Endothelial cell of umbilical vein (primary cell): Measurements from ENCODE around the gene ALDH1L1. TPM values are rescaled to one million over a fixed set of nuclear protein-coding genes. Genes with fewer than 3 reads are reported as not detected.

Source experiments
- BruUV-seq: library from RNA; stranded (reverse); fragments of 400-500 nt; replicated peaks from 2 replicates; lab custom pipeline; 2021; lab: Mats Ljungman, UMichigan
- CTCF ChIA-PET: fragments of 300-600, 350-600 bp; sonication (Branson Sonifier 250); formaldehyde crosslinking; loops from one replicate; lab custom pipeline; 2021; ENCODE audit warnings: antibody characterized with exemption, inconsistent platforms; lab: Charles Lee
- POLR2A ChIA-PET: fragments of 300-600, 350-600 bp; sonication (Branson Sonifier 250); formaldehyde crosslinking; loops from one replicate; lab custom pipeline; 2021; ENCODE audit warnings: antibody characterized with exemption, inconsistent platforms; lab: Charles Lee
- DNase-seq: peaks from one replicate; pipeline ENCODE4 v3.0.0-alpha.2; 2011; ENCODE audit warnings: low read depth, low spot score
- FAIRE-seq: peaks from 2 replicates; lab custom pipeline; 2011; peaks lifted over from hg19 to GRCh38; lab: Jason Lieb, UNC
- H2AFZ ChIP-seq: 2 replicates; pipeline ENCODE4 v1.6.0; 2012; ENCODE audit warnings: low read depth, low read length, control low read depth, inconsistent platforms
- H3K27ac ChIP-seq: 2 replicates; pipeline ENCODE4 v1.5.1; 2011; ENCODE audit warnings: low read depth, mild to moderate bottlenecking, control low read depth, low read length, moderate library complexity; ENCODE audit not compliant: insufficient read depth
- H3K27me3 ChIP-seq, 2 experiments: 2 replicates each; pipeline versions ENCODE4 v1.6.0 to v1.6.1; 2011; ENCODE audit warnings: low read length in 2 of 2, mixed read lengths in 1 of 2; ENCODE audit not compliant: control insufficient read depth in 2 of 2, insufficient read depth in 2 of 2
- H3K36me3 ChIP-seq, 2 experiments: 2 replicates in 1 of 2; 3 replicates in 1 of 2; pipeline ENCODE4 v1.5.1; 2011; ENCODE audit warnings: low read length in 2 of 2, mild to moderate bottlenecking in 1 of 2, moderate library complexity in 1 of 2; ENCODE audit not compliant: control insufficient read depth in 2 of 2, insufficient read depth in 2 of 2; ENCODE audit errors: extremely low read depth in 1 of 2
- H3K4me1 ChIP-seq: 3 replicates; pipeline ENCODE4 v1.5.1; 2011; ENCODE audit warnings: mild to moderate bottlenecking, low read length; ENCODE audit not compliant: control insufficient read depth, insufficient read depth; ENCODE audit errors: extremely low read depth
- H3K4me2 ChIP-seq: 2 replicates; pipeline ENCODE4 v1.6.1; 2011; ENCODE audit warnings: low read length, control low read depth, mixed read lengths; ENCODE audit not compliant: insufficient read depth
- H3K4me3 ChIP-seq, 3 experiments: fragments of 200-600 bp in 1 of 3; sonication (generic), shearing (Covaris generic) in 1 of 3; replicated peaks in 1 of 3; 2 replicates each; pipeline ENCODE4 v1.5.1; 2011 to 2016; ENCODE audit warnings: control low read depth in 3 of 3, low read length in 3 of 3, mild to moderate bottlenecking in 2 of 3, inconsistent platforms in 1 of 3, low read depth in 1 of 3, moderate library complexity in 1 of 3; ENCODE audit not compliant: insufficient read depth in 1 of 3
- H3K79me2 ChIP-seq: 2 replicates; pipeline ENCODE4 v1.6.0; 2012; ENCODE audit warnings: low read length, inconsistent platforms; ENCODE audit not compliant: control insufficient read depth, insufficient read depth
- H3K9ac ChIP-seq: replicated peaks from 2 replicates; pipeline ENCODE3; 2011; ENCODE audit warnings: low read length, control low read depth; ENCODE audit not compliant: insufficient read depth; ENCODE audit errors: extremely low read depth
- H3K9me1 ChIP-seq: replicated peaks from 3 replicates; pipeline ENCODE4 v1.6.0; 2011; ENCODE audit warnings: mild to moderate bottlenecking, low read length; ENCODE audit not compliant: control insufficient read depth, insufficient read depth; ENCODE audit errors: extremely low read depth
- H3K9me3 ChIP-seq: replicated peaks from 2 replicates; pipeline ENCODE4 v1.5.1; 2012; ENCODE audit warnings: low read length, inconsistent platforms; ENCODE audit not compliant: control insufficient read depth, insufficient read depth
- H4K20me1 ChIP-seq: replicated peaks from 2 replicates; pipeline ENCODE3; 2011; ENCODE audit warnings: mild to moderate bottlenecking, low read length; ENCODE audit not compliant: control insufficient read depth, insufficient read depth; ENCODE audit errors: extremely low read depth
- CTCF ChIP-seq, 2 donors: IDR thresholded peaks; 1 replicate in 1 of 2; 2 replicates in 1 of 2; pipeline ENCODE4 v1.5.1; 2011; ENCODE audit warnings: low read length in 2 of 2, mild to moderate bottlenecking in 2 of 2, moderate library complexity in 2 of 2, control low read depth in 1 of 2, inconsistent platforms in 1 of 2, low read depth in 1 of 2; ENCODE audit not compliant: insufficient read depth in 1 of 2; ENCODE audit errors: extremely low read depth in 1 of 2
- EZH2 ChIP-seq: IDR thresholded peaks from 2 replicates; pipeline ENCODE4 v1.6.1; 2012; ENCODE audit warnings: borderline replicate concordance, low read depth, mild to moderate bottlenecking, moderate library complexity, low read length, inconsistent platforms; ENCODE audit not compliant: severe bottlenecking
- FOS ChIP-seq: IDR thresholded peaks from 2 replicates; pipeline ENCODE4 v1.6.1; 2011; ENCODE audit warnings: mild to moderate bottlenecking, low read length, moderate library complexity, borderline replicate concordance; ENCODE audit not compliant: insufficient read depth
- GATA2 ChIP-seq: IDR thresholded peaks from 2 replicates; pipeline ENCODE4 v1.7.0; 2011; ENCODE audit warnings: low read depth, mild to moderate bottlenecking, moderate library complexity, mixed read lengths, low read length; ENCODE audit not compliant: insufficient read length, insufficient read depth
- JUN ChIP-seq: IDR thresholded peaks from 2 replicates; pipeline ENCODE4 v1.6.1; 2011; ENCODE audit warnings: borderline replicate concordance, low read depth; ENCODE audit not compliant: insufficient read length, insufficient read depth
- MYC ChIP-seq: IDR thresholded peaks from one replicate; pipeline ENCODE4 v1.6.1; 2011; ENCODE audit warnings: mild to moderate bottlenecking, low read depth, low read length
- POLR2A ChIP-seq: IDR thresholded peaks from 2 replicates; pipeline ENCODE4 v1.6.1; 2012; ENCODE audit warnings: low read depth, mild to moderate bottlenecking, control low read depth, low read length
- POLR2AphosphoS5 ChIP-seq: IDR thresholded peaks from 2 replicates; pipeline ENCODE4 v1.6.1; 2012; ENCODE audit warnings: low read depth, mild to moderate bottlenecking, control low read depth, low read length, moderate library complexity; ENCODE audit not compliant: insufficient read depth
- dilution Hi-C: fragments of 300-500 bp; cut with MboI; formaldehyde crosslinking; loops from one replicate; pipeline ENCODE4 v1.15.0; 2019; ENCODE audit warnings: low sequenced_read_pairs; ENCODE audit not compliant: extremely low pct_ligation_motif_present
- intact Hi-C: fragments of 100-400 bp; cut with micrococcal nuclease; formaldehyde crosslinking; loops from one replicate; pipeline ENCODE4 v1.10.0; 2022
- polyA plus RNA-seq, 4 experiments: library from polyadenylated mRNA; depleted of rRNA in 3 of 4; stranded (reverse) in 3 of 4; unstranded in 1 of 4; fragments of >200 nt; gene quantifications; 2 replicates each; pipeline versions ENCODE4 v1.2.1 to v1.2.3, GENCODE V29; 2011 to 2012; ENCODE audit warnings: missing spikeins in 1 of 4
- total RNA-seq: library from RNA; stranded (reverse); gene quantifications from 2 replicates; pipeline ENCODE4 v1.2.3, GENCODE V29; 2021
- TF ChIP-seq, protein P1 (sequence below): IDR thresholded peaks from 2 replicates; pipeline ENCODE4 v1.6.1; 2011; ENCODE audit not compliant: insufficient read depth, insufficient read length

The ALDH1L1 gene
- total and polyA plus RNA-seq, 2 donors (not counting 3 experiments of a cell fraction or from before 2014, with no cell fraction given) = not detected

DNA sequence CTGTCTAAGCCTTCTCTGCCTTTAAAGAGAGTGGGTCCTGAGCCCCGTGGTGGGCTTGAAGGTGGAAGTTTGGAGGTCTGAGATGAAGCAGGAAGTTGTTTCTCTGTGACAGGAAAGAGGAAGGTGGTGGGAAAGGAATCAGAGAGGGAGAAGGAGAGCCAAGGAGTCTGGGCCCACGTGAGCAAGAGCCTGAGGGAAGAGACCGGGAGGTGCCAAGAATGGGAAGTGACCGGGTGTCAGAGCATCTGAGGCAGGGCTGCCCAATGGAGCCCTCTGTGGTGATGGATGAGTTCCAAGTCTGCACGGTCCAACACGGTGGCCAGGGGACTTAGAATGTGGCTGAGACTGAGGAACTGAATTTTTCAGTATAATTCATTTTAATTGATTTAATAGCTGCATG, 24.6 kb downstream of the ALDH1L1 start:
- Histone ChIP-seq H3K4me3 (no peak overlapping the region), H3K36me3 (no peaks in the 10 kb centered on the region), H3K4me1 (no peaks in the 10 kb centered on the region), H2AFZ (no peak overlapping the region), H3K9me3 (no peaks in the 10 kb centered on the region), H3K9ac (no peak overlapping the region), H3K27ac (no peak overlapping the region), H3K4me2 (no peak overlapping the region), H3K9me1 (no peaks in the 10 kb centered on the region), H3K79me2 (no peaks in the 10 kb centered on the region), H3K27me3 (no peaks in the 10 kb centered on the region), H4K20me1 (no peaks in the 10 kb centered on the region)
- dilution Hi-C loops = no loop called here
- intact Hi-C loops = no loop called here
- DNase-seq (no peak), FAIRE-seq (no peak)
- BruUV-seq = no TSS peak
- TF ChIP-seq POLR2A = no peak
- TF ChIP-seq MYC = no peak
- TF ChIP-seq EZH2 = no peak
- TF ChIP-seq CTCF (IDR thresholded peaks at IDR 0.05; ENCODE audit: extremely low read depth in 1 of 2, insufficient read depth in 1 of 2, low read depth in 1 of 2, low read length in 2 of 2) = no peak
- TF ChIP-seq JUN = no peak
- no peak for TF ChIP-seq FOS
- TF ChIP-seq, protein P1, sequence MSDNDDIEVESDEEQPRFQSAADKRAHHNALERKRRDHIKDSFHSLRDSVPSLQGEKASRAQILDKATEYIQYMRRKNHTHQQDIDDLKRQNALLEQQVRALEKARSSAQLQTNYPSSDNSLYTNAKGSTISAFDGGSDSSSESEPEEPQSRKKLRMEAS = no peak
- no peak for TF ChIP-seq POLR2AphosphoS5
- no peak for TF ChIP-seq GATA2
- ChIA-PET POLR2A (no interaction called here), CTCF (no interaction called here)
